SK-N-SH (cell line): Measurements from ENCODE around the gene NAP1L5.

ENCODE experiments used
- EZH2phosphoT487 ChIP-seq: fragments of 200-600 bp; sonication (generic); IDR thresholded peaks from 2 replicates; pipeline ENCODE4 v1.6.1; 2017; ENCODE audit warnings: low read depth, mixed run types, mild to moderate bottlenecking, antibody characterized with exemption, moderate library complexity, borderline replicate concordance
- TF ChIP-seq, protein P1 (sequence below): fragments of 200-600 bp; sonication (generic); IDR thresholded peaks from 2 replicates; pipeline ENCODE4 v1.6.1; 2017; ENCODE audit warnings: antibody characterized with exemption, mild to moderate bottlenecking, moderate library complexity

DNA sequence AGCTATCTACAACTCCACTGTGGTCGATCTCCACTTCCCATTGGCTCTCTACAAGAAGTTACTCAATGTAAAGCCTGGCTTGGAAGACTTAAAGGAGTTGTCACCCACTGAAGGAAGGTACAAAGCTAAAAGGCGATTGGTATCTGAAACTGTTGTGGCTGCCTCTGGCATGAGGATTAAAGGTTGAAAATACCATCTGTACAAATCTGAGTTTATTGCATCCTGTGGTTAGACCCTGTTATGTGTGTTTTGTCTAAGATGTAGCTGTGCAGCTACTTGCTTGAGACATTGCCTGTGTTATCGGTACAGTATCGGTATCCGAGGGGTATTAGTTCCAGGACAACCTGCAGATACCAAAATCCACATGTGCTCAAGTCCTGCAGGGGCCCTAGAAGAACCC, 16.4 kb downstream of the NAP1L5 start:
- TF ChIP-seq, protein P1, sequence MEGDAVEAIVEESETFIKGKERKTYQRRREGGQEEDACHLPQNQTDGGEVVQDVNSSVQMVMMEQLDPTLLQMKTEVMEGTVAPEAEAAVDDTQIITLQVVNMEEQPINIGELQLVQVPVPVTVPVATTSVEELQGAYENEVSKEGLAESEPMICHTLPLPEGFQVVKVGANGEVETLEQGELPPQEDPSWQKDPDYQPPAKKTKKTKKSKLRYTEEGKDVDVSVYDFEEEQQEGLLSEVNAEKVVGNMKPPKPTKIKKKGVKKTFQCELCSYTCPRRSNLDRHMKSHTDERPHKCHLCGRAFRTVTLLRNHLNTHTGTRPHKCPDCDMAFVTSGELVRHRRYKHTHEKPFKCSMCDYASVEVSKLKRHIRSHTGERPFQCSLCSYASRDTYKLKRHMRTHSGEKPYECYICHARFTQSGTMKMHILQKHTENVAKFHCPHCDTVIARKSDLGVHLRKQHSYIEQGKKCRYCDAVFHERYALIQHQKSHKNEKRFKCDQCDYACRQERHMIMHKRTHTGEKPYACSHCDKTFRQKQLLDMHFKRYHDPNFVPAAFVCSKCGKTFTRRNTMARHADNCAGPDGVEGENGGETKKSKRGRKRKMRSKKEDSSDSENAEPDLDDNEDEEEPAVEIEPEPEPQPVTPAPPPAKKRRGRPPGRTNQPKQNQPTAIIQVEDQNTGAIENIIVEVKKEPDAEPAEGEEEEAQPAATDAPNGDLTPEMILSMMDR: no peak
- no peak for TF ChIP-seq EZH2phosphoT487
